T-cell (primary cell): ENCODE results near the gene SLC29A3. TPM values are rescaled to one million over a fixed set of nuclear protein-coding genes. Genes with fewer than 3 reads are reported as not detected.

Source experiments
- ATAC-seq, 4 experiments: fragments of 200-7000 bp in 3 of 4; fragments of 150-1000 bp in 1 of 4; cut with Tn5 transposase; replicated peaks in 1 of 4; 1 replicate in 3 of 4; 2 replicates in 1 of 4; pipeline ENCODE4 v1.10.0; 2021; ENCODE audit warnings: moderate library complexity in 3 of 4, mild to moderate bottlenecking in 2 of 4, moderate number of reproducible peaks in 1 of 4
- CTCF ChIA-PET, 2 donors: fragments of 300-600 bp; sonication (Branson Sonifier 250); formaldehyde crosslinking; loops; one replicate each; lab custom pipeline; 2022; ENCODE audit warnings: antibody characterized with exemption in 2 of 2; lab: Charles Lee
- POLR2A ChIA-PET, 2 donors: fragments of 300-600 bp; sonication (Branson Sonifier 250); formaldehyde crosslinking; loops; one replicate each; lab custom pipeline; 2022; ENCODE audit warnings: antibody characterized with exemption in 2 of 2; lab: Charles Lee
- DNase-seq, 35 experiments: peaks; one replicate each; pipeline versions ENCODE4 v3.0.0 to v3.0.0-alpha.2; 2013 to 2023
- H3K27ac ChIP-seq: one replicate; pipeline ENCODE4 v1.5.1; 2013; ENCODE audit warnings: low read length
- H3K27me3 ChIP-seq, 2 experiments: replicated peaks in 1 of 2; 1 replicate in 1 of 2; 2 replicates in 1 of 2; pipeline versions ENCODE4 v1.6.1 to v1.7.0; 2013; ENCODE audit warnings: low read length in 1 of 2, mixed read lengths in 1 of 2; ENCODE audit not compliant: control insufficient read depth in 2 of 2, insufficient read depth in 2 of 2; ENCODE audit errors: extremely low read depth in 1 of 2
- H3K36me3 ChIP-seq, 2 donors: 1 replicate in 1 of 2; 2 replicates in 1 of 2; pipeline versions ENCODE4 v1.6.1 to v1.7.0; 2013; ENCODE audit warnings: low read length in 1 of 2; ENCODE audit not compliant: control insufficient read depth in 2 of 2, insufficient read depth in 1 of 2; ENCODE audit errors: extremely low read depth in 1 of 2
- H3K4me1 ChIP-seq, 2 experiments: 1 replicate in 1 of 2; 2 replicates in 1 of 2; pipeline versions ENCODE4 v1.6.1 to v1.7.0; 2013; ENCODE audit warnings: low read length in 2 of 2, mixed read lengths in 1 of 2; ENCODE audit not compliant: insufficient read depth in 2 of 2, control insufficient read depth in 1 of 2; ENCODE audit errors: extremely low read depth in 1 of 2
- H3K4me3 ChIP-seq, 2 donors: 1 replicate in 1 of 2; 2 replicates in 1 of 2; pipeline versions ENCODE4 v1.5.1 to v1.7.0; 2013; ENCODE audit warnings: mild to moderate bottlenecking in 2 of 2, low read length in 1 of 2, moderate library complexity in 1 of 2; ENCODE audit not compliant: control insufficient read depth in 1 of 2; ENCODE audit errors: extremely low read depth in 1 of 2
- H3K9me3 ChIP-seq: 2 replicates; pipeline ENCODE4 v1.7.0; 2013
- H3K27ac Mint-ChIP-seq, 2 donors: one replicate each; pipeline ENCODE4 v1.8.0; 2020 to 2021; ENCODE audit warnings: mild to moderate bottlenecking in 2 of 2, mixed read lengths in 2 of 2
- H3K27me3 Mint-ChIP-seq, 2 donors: one replicate each; pipeline ENCODE4 v1.8.0; 2021 to 2022; ENCODE audit warnings: mixed read lengths in 2 of 2
- H3K36me3 Mint-ChIP-seq: one replicate; pipeline ENCODE4 v1.8.0; 2021; ENCODE audit warnings: mixed read lengths
- H3K4me1 Mint-ChIP-seq, 3 donors: one replicate each; pipeline ENCODE4 v1.8.0; 2020 to 2022; ENCODE audit warnings: mixed read lengths in 3 of 3, mild to moderate bottlenecking in 1 of 3
- H3K4me3 Mint-ChIP-seq, 3 donors: one replicate each; pipeline ENCODE4 v1.8.0; 2020 to 2022; ENCODE audit warnings: mild to moderate bottlenecking in 3 of 3, mixed read lengths in 3 of 3, moderate library complexity in 3 of 3
- H3K9me3 Mint-ChIP-seq, 3 donors: one replicate each; pipeline ENCODE4 v1.8.0; 2020 to 2022; ENCODE audit warnings: mixed read lengths in 3 of 3
- whole genome bisulfite sequencing: methylation state at CpG from one replicate; pipeline ENCODE4 v1.1.5; 2013; ENCODE audit warnings: missing lambda C conversion rate; ENCODE audit not compliant: insufficient coverage; 5-methylcytosine and 5-hydroxymethylcytosine counted together
- total RNA-seq, 35 experiments: library from RNA in 6 of 35; stranded (reverse) in 6 of 35; fragments of 120-200 nt in 1 of 35; gene quantifications; one replicate each; pipeline versions ENCODE4 v1.2.1 to v1.2.4 and lab custom pipeline; 2013 to 2026

Gene SLC29A3
- total RNA-seq, 5 donors from 2014 or later (not counting 1 experiment from before 2014, with no cell fraction given), result 3.3 to 8.8 (median 6.5) TPM

- no peak overlapping the region for H3K4me3 Mint-ChIP-seq
- Histone ChIP-seq H3K36me3 (no peaks in the 10 kb centered on the region), H3K4me3 (no peak overlapping the region), H3K27me3 (peaks cover 0 to 9% of the 10 kb centered on the region in 2 experiments), H3K9me3 (no peaks in the 10 kb centered on the region), H3K4me1 (peaks cover 0 to 20% of the 10 kb centered on the region in 2 experiments), H3K27ac (no peak overlapping the region)
- H3K36me3 Mint-ChIP-seq, result no peaks in the 10 kb centered on the region
- ATAC-seq (no peak), DNase-seq (no peak)
- peaks cover 4 to 16% (median 9%) of the 10 kb centered on the region in 3 donors for H3K4me1 Mint-ChIP-seq
- H3K27me3 Mint-ChIP-seq, result peaks cover 8 to 17% of the 10 kb centered on the region in 2 donors
- no peak overlapping the region for H3K27ac Mint-ChIP-seq
- CTCF ChIA-PET, result interaction anchor here (0.6 to 2.7 kb wide), 7 partner anchors 12 to 589 kb away, joined by 3 to 12 read pairs (median 4); no protein-coding TSS in a partner anchor
- H3K9me3 Mint-ChIP-seq, result no peaks in the 10 kb centered on the region
- POLR2A ChIA-PET, result no interaction called here
- WGBS, result 69% methylated on average over 8 of the region's 11 CpGs
Observed at GRCh38 chr10:71314694-71315225, 4.3 kb upstream of the SLC29A3 start.

GRCh38 chr10:71316056-71316785 is 2.8 kb upstream of the SLC29A3 start:
- H3K4me3 ChIP-seq, result no peak overlapping the region
- ChIA-PET CTCF (interaction anchor here (0.5 to 2.7 kb wide), 7 partner anchors 234 to 603 kb away, joined by 3 to 12 read pairs (median 3); no protein-coding TSS in a partner anchor), POLR2A (interaction anchor here (0.6 to 0.8 kb wide), 2 partner anchors 41 to 495 kb away, joined by 3 to 5 read pairs; no protein-coding TSS in a partner anchor)
- no peaks in the 10 kb centered on the region for H3K36me3 Mint-ChIP-seq
- peaks cover 8 to 10% of the 10 kb centered on the region in 2 donors for H3K27me3 Mint-ChIP-seq
- H3K27ac ChIP-seq, result no peak overlapping the region
- WGBS, result 57% methylated on average over 2 of the region's 3 CpGs
- H3K36me3 ChIP-seq, result no peaks in the 10 kb centered on the region
- no peak for DNase-seq
- peaks cover 13 to 28% (median 21%) of the 10 kb centered on the region in 3 donors for H3K4me1 Mint-ChIP-seq
- peaks cover 0 to 28% of the 10 kb centered on the region in 2 experiments for H3K4me1 ChIP-seq
- ATAC-seq, result no peak
- no peaks in the 10 kb centered on the region for H3K9me3 Mint-ChIP-seq
- no peaks in the 10 kb centered on the region for H3K9me3 ChIP-seq
- peaks cover 0 to 9% of the 10 kb centered on the region in 2 experiments for H3K27me3 ChIP-seq
- no peak overlapping the region for H3K4me3 Mint-ChIP-seq
- H3K27ac Mint-ChIP-seq, result no peak overlapping the region

GRCh38 chr10:71316786-71317160 is 2.3 kb upstream of the SLC29A3 start:
- H3K4me1 ChIP-seq, result peaks cover 0 to 28% of the 10 kb centered on the region in 2 experiments
- H3K27ac ChIP-seq, result no peak overlapping the region
- ATAC-seq, result no peak
- CTCF ChIA-PET, result interaction anchor here (0.5 to 1.5 kb wide), 5 partner anchors 233 to 392 kb away, joined by 3 to 4 read pairs (median 3); no protein-coding TSS in a partner anchor
- Mint-ChIP-seq H3K9me3 (no peaks in the 10 kb centered on the region), H3K27me3 (peaks cover 8 to 10% of the 10 kb centered on the region in 2 donors), H3K36me3 (no peaks in the 10 kb centered on the region), H3K27ac (no peak overlapping the region), H3K4me1 (peaks cover 13 to 29% (median 21%) of the 10 kb centered on the region in 3 donors), H3K4me3 (no peak overlapping the region)
- no peak for DNase-seq
- H3K4me3 ChIP-seq, result no peak overlapping the region
- no peaks in the 10 kb centered on the region for H3K9me3 ChIP-seq
- H3K36me3 ChIP-seq, result no peaks in the 10 kb centered on the region
- H3K27me3 ChIP-seq, result peaks cover 0 to 9% of the 10 kb centered on the region in 2 experiments
- 88% methylated on average over 6 of the region's 6 CpGs for WGBS
- POLR2A ChIA-PET, result no interaction called here

GRCh38 chr10:71317739-71318138 is 1.3 kb upstream of the SLC29A3 start:
- peak overlapping the region; percentile 43 to 95 (median 57) for H3K4me3 Mint-ChIP-seq
- 100% methylated on average over 1 of the region's 6 CpGs for WGBS
- no peak overlapping the region for H3K27ac Mint-ChIP-seq

GRCh38 chr10:71319800-71320392 is 837 bp downstream of the SLC29A3 start:
- ATAC-seq (no peak), DNase-seq (no peak)
- Mint-ChIP-seq H3K9me3 (no peaks in the 10 kb centered on the region), H3K27me3 (no peaks in the 10 kb centered on the region), H3K36me3 (peaks cover 22% of the 10 kb centered on the region), H3K27ac (peak overlapping the region; percentile 86), H3K4me1 (peaks cover 37 to 39% (median 38%) of the 10 kb centered on the region in 3 donors), H3K4me3 (peak overlapping the region; percentile 94 to 96 (median 95))
- H3K27me3 ChIP-seq, result no peaks in the 10 kb centered on the region
- 14% methylated on average over 2 of the region's 8 CpGs for WGBS
- ChIA-PET POLR2A (interaction anchor here in 1 of 2 donors (0.6 kb wide), 1 partner anchor 865 kb away, joined by 6 read pairs; no protein-coding TSS in a partner anchor), CTCF (interaction anchor here (0.5 to 1.9 kb wide), 5 partner anchors 8 to 491 kb away, joined by 3 to 5 read pairs (median 3); no protein-coding TSS in a partner anchor)
- no peaks in the 10 kb centered on the region for H3K9me3 ChIP-seq
- peaks cover 0 to 14% of the 10 kb centered on the region in 2 donors for H3K36me3 ChIP-seq
- H3K27ac ChIP-seq, result peak overlapping the region; percentile 54
- peaks cover 0 to 20% of the 10 kb centered on the region in 2 experiments for H3K4me1 ChIP-seq
- H3K4me3 ChIP-seq, result peak overlapping the region; percentile 68 to 82

More at GRCh38 chr10:71317739-71318138, 1.3 kb upstream of the SLC29A3 start:
- H3K4me1 Mint-ChIP-seq, result peaks cover 20 to 29% (median 25%) of the 10 kb centered on the region in 3 donors
- Histone ChIP-seq H3K4me1 (peaks cover 0 to 28% of the 10 kb centered on the region in 2 experiments), H3K4me3 (no peak overlapping the region), H3K27ac (no peak overlapping the region), H3K36me3 (no peaks in the 10 kb centered on the region), H3K9me3 (no peaks in the 10 kb centered on the region), H3K27me3 (peaks cover 0 to 9% of the 10 kb centered on the region in 2 experiments)
- peaks cover 8% of the 10 kb centered on the region in 2 donors for H3K27me3 Mint-ChIP-seq
- ChIA-PET POLR2A (no interaction called here), CTCF (no interaction called here)
- H3K9me3 Mint-ChIP-seq, result no peaks in the 10 kb centered on the region
- no peak for DNase-seq
- ATAC-seq, result no peak
- H3K36me3 Mint-ChIP-seq, result peaks cover under 1% of the 10 kb centered on the region

GRCh38 chr10:71320592-71320991 is 1.5 kb downstream of the SLC29A3 start:
- no peak overlapping the region for H3K27ac ChIP-seq
- CTCF ChIA-PET, result interaction anchor here (0.5 to 1.9 kb wide), 4 partner anchors 387 to 490 kb away, joined by 3 to 5 read pairs (median 4); no protein-coding TSS in a partner anchor
- POLR2A ChIA-PET, result interaction anchor here in 1 of 2 donors (0.6 kb wide), 1 partner anchor 864 kb away, joined by 6 read pairs; no protein-coding TSS in a partner anchor
- no peaks in the 10 kb centered on the region for H3K27me3 ChIP-seq
- Mint-ChIP-seq H3K4me1 (peaks cover 37 to 39% (median 38%) of the 10 kb centered on the region in 3 donors), H3K27ac (peak overlapping the region in 1 of 2 donors; percentile 22), H3K36me3 (peaks cover 27% of the 10 kb centered on the region), H3K9me3 (no peaks in the 10 kb centered on the region), H3K27me3 (no peaks in the 10 kb centered on the region), H3K4me3 (peak overlapping the region; percentile 94 to 96 (median 95))
- DNase-seq (no peak), ATAC-seq (no peak)
- peaks cover 0 to 19% of the 10 kb centered on the region in 2 donors for H3K36me3 ChIP-seq
- no peak overlapping the region for H3K4me3 ChIP-seq
- peaks cover 0 to 20% of the 10 kb centered on the region in 2 experiments for H3K4me1 ChIP-seq
- no peaks in the 10 kb centered on the region for H3K9me3 ChIP-seq
- 88% methylated on average over 4 of the region's 5 CpGs for WGBS
